IMR-90 (cell line): ENCODE measurements around the gene GIPC3.

Experiments
- BHLHE40 ChIP-seq: fragments of 150-350 bp; IDR thresholded peaks from 2 replicates; pipeline ENCODE4 v1.6.1; 2016; ENCODE audit warnings: mild to moderate bottlenecking, low read depth, low read length
- CEBPB ChIP-seq: IDR thresholded peaks from 2 replicates; pipeline ENCODE4 v1.6.1; 2012; ENCODE audit warnings: low read depth, low read length, improper control_type of control experiment
- CHD1 ChIP-seq: IDR thresholded peaks from 2 replicates; pipeline ENCODE4 v1.6.1; 2012; ENCODE audit warnings: low read depth, low read length, improper control_type of control experiment
- CTCF ChIP-seq: conservative IDR thresholded peaks from 2 replicates; pipeline ENCODE4 v1.5.1; 2012; ENCODE audit warnings: mild to moderate bottlenecking, low read depth, low read length, improper control_type of control experiment
- ELK1 ChIP-seq: fragments of 150-350 bp; IDR thresholded peaks from 2 replicates; pipeline ENCODE4 v1.6.1; 2016; ENCODE audit warnings: low read depth, mild to moderate bottlenecking, low read length, moderate library complexity, borderline replicate concordance
- MAZ ChIP-seq: IDR thresholded peaks from 2 replicates; pipeline ENCODE4 v1.6.1; 2012; ENCODE audit warnings: low read depth, mild to moderate bottlenecking, low read length, improper control_type of control experiment, moderate library complexity, borderline replicate concordance
- MXI1 ChIP-seq: IDR thresholded peaks from 2 replicates; pipeline ENCODE4 v1.6.1; 2012; ENCODE audit warnings: low read depth, mild to moderate bottlenecking, low read length, moderate library complexity, borderline replicate concordance
- POLR2A ChIP-seq: IDR thresholded peaks from 2 replicates; pipeline ENCODE4 v1.6.1; 2012; ENCODE audit warnings: mild to moderate bottlenecking, low read depth, low read length
- RAD21 ChIP-seq: IDR thresholded peaks from 2 replicates; pipeline ENCODE4 v1.6.1; 2012; ENCODE audit warnings: low read length, improper control_type of control experiment
- RCOR1 ChIP-seq: IDR thresholded peaks from 2 replicates; pipeline ENCODE4 v1.6.1; 2012; ENCODE audit warnings: mild to moderate bottlenecking, low read length, improper control_type of control experiment; ENCODE audit not compliant: insufficient replicate concordance
- RFX5 ChIP-seq: IDR thresholded peaks from 2 replicates; pipeline ENCODE4 v1.8.0; 2012; ENCODE audit warnings: low read depth, mild to moderate bottlenecking, low read length, moderate library complexity
- SMC3 ChIP-seq: fragments of 150-350 bp; IDR thresholded peaks from 2 replicates; pipeline ENCODE4 v1.6.1; 2016; ENCODE audit warnings: low read depth, mild to moderate bottlenecking, antibody characterized with exemption, low read length, moderate library complexity
- TF ChIP-seq, protein P1 (sequence below): fragments of 150-350 bp; IDR thresholded peaks from 2 replicates; pipeline ENCODE4 v1.6.1; 2017; ENCODE audit warnings: mild to moderate bottlenecking, antibody characterized with exemption, low read length, low read depth

DNA sequence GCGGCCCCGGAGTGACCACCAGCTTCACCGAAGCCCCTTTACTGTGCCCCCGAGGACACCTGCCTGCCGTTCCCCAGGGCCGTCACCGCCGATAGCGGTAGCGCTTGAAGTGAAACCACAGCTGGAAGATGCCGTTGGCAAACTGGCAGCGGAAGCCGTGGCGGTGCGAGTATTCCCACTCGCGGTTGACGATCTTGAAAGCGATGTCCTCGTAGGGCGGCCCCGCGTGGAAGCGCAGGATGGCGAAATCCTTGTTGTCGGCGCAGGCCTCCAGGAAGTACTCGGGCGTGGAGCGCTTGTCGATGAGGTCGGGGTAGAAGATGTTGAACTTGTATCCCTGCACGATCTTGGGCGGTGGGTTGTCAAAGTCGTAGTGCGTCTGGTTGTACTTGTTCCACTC lies 26.6 kb downstream of the GIPC3 start:
- no peak for TF ChIP-seq CTCF
- no peak for TF ChIP-seq MXI1
- TF ChIP-seq BHLHE40 = no peak
- TF ChIP-seq, protein P1, sequence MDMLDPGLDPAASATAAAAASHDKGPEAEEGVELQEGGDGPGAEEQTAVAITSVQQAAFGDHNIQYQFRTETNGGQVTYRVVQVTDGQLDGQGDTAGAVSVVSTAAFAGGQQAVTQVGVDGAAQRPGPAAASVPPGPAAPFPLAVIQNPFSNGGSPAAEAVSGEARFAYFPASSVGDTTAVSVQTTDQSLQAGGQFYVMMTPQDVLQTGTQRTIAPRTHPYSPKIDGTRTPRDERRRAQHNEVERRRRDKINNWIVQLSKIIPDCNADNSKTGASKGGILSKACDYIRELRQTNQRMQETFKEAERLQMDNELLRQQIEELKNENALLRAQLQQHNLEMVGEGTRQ = no peak
- no peak for TF ChIP-seq CHD1
- no peak for TF ChIP-seq MAZ
- no peak for TF ChIP-seq RAD21
- TF ChIP-seq POLR2A = no peak
- TF ChIP-seq SMC3 = no peak
- TF ChIP-seq RCOR1 = no peak
- no peak for TF ChIP-seq RFX5
- TF ChIP-seq ELK1 = no peak
- no peak for TF ChIP-seq CEBPB
